Measurements from ENCODE around the gene COPS4.
"Not testable (repeated sequence)": the region's sequence is repeated elsewhere in the genome, so short reads cannot be mapped to it uniquely, and the experiment has no call there.

COPS4 gene

GRCh38 chr4:83024233-83024632 lies 10.8 kb upstream of the COPS4 start:
- no peak for DNase-seq

- DNase-seq: no peak
Observed at GRCh38 chr4:83025563-83025962, 9.4 kb upstream of the COPS4 start.

- DNase-seq: no peak
Observed at GRCh38 chr4:83028976-83029375, 6.0 kb upstream of the COPS4 start.

GRCh38 chr4:83029688-83030087 lies 5.3 kb upstream of the COPS4 start:
- DNase-seq: no peak

GRCh38 chr4:83036991-83037665 lies 2.1 kb downstream of the COPS4 start:
- DNase-seq: no peak

- DNase-seq: no peak
Observed at GRCh38 chr4:83040269-83040668, 5.3 kb downstream of the COPS4 start.

- DNase-seq: not testable (repeated sequence)
Observed at GRCh38 chr4:83043157-83043556, 8.2 kb downstream of the COPS4 start.

- DNase-seq: no peak
Observed at GRCh38 chr4:83043801-83044407, 8.9 kb downstream of the COPS4 start.

GRCh38 chr4:83046693-83047473 lies 11.9 kb downstream of the COPS4 start:
- DNase-seq: no peak

GRCh38 chr4:83048781-83049180 lies 13.8 kb downstream of the COPS4 start:
- not testable (repeated sequence) for DNase-seq

GRCh38 chr4:83054928-83055327 lies 19.9 kb downstream of the COPS4 start:
- DNase-seq: no peak

GRCh38 chr4:83062739-83063138 lies 27.8 kb downstream of the COPS4 start:
- DNase-seq: no peak

- no peak for DNase-seq
Observed at GRCh38 chr4:83065266-83065665, 30.3 kb downstream of the COPS4 start.

GRCh38 chr4:83067058-83067639 lies 32.2 kb downstream of the COPS4 start:
- no peak for DNase-seq

- no peak for DNase-seq
Observed at GRCh38 chr4:83071116-83071515, 36.1 kb downstream of the COPS4 start.

- DNase-seq: peak; percentile 54
Observed at GRCh38 chr4:83074086-83074704, 39.2 kb downstream of the COPS4 start.

- DNase-seq: not testable (repeated sequence)
Observed at GRCh38 chr4:83074783-83075182, 39.8 kb downstream of the COPS4 start.

- DNase-seq: peak; percentile 29
Observed at GRCh38 chr4:83075311-83076095, 40.5 kb downstream of the COPS4 start.

GRCh38 chr4:83080561-83080960 lies 45.6 kb downstream of the COPS4 start:
- no peak for DNase-seq

GRCh38 chr4:83082777-83083176 lies 47.8 kb downstream of the COPS4 start:
- DNase-seq: no peak

GRCh38 chr4:83083925-83084475 lies 49.0 kb downstream of the COPS4 start:
- peak; percentile 30 for DNase-seq

GRCh38 chr4:83084956-83085355 lies 50.0 kb downstream of the COPS4 start:
- DNase-seq: not testable (repeated sequence)
